HepG2 (cell line): ENCODE data around the gene SEMA4B. TPM values are rescaled to one million over a fixed set of nuclear protein-coding genes. Genes with fewer than 3 reads are reported as not detected.
"Not testable (repeated sequence)": the region's sequence is repeated elsewhere in the genome, so short reads cannot be mapped to it uniquely, and the experiment has no call there.

ENCODE experiments used
- ATAC-seq: fragments of 200-7000 bp; cut with Tn5 transposase; 3 replicates; pipeline ENCODE4 v1.9.1; 2020; ENCODE audit warnings: mild to moderate bottlenecking, moderate library complexity
- BruUV-seq: library from RNA; stranded (reverse); fragments of 400-500 nt; replicated peaks from 2 replicates; lab custom pipeline; 2021; lab: Mats Ljungman, UMichigan
- CTCF ChIA-PET: fragments of 300-600 bp; formaldehyde crosslinking; extraction: SDS; loops from one replicate; lab custom pipeline; 2021; ENCODE audit warnings: low total read pairs, inconsistent platforms, low intra/inter-chr PET ratio; lab: Yijun Ruan, JAX
- POLR2A ChIA-PET: fragments of 350-600 bp; sonication (Branson Sonifier 250); formaldehyde crosslinking; loops from one replicate; lab custom pipeline; 2020; ENCODE audit warnings: antibody characterized with exemption, inconsistent platforms; lab: Yijun Ruan, JAX
- DNase-seq: peaks from one replicate; pipeline ENCODE4 v3.0.0-alpha.2; 2015; ENCODE audit warnings: low spot score
- FAIRE-seq: peaks from 3 replicates; lab custom pipeline; 2011; peaks lifted over from hg19 to GRCh38; lab: Jason Lieb, UNC
- H2AFZ ChIP-seq: one replicate; pipeline ENCODE4 v1.6.1; 2011; ENCODE audit warnings: low read length, inconsistent platforms
- H3K27ac ChIP-seq: fragments of 300-600 bp; 3 replicates; pipeline ENCODE4 v1.8.0; 2011; ENCODE audit warnings: mixed run types, mild to moderate bottlenecking, mixed read lengths, low read length, inconsistent platforms; ENCODE audit not compliant: insufficient read depth; ENCODE audit errors: extremely low read length
- H3K27me3 ChIP-seq, 2 experiments: fragments of 200-600 bp in 1 of 2; 2 replicates in 1 of 2; 3 replicates in 1 of 2; pipeline versions ENCODE4 v1.6.0 to v1.8.0; 2011; ENCODE audit warnings: low read length in 2 of 2, mild to moderate bottlenecking in 2 of 2, moderate library complexity in 2 of 2, inconsistent platforms in 1 of 2; ENCODE audit not compliant: insufficient read depth in 2 of 2, control insufficient read depth in 1 of 2
- H3K36me3 ChIP-seq, 2 experiments: fragments of 200-600 bp in 1 of 2; replicated peaks in 1 of 2; 2 replicates in 1 of 2; 3 replicates in 1 of 2; pipeline versions ENCODE4 v1.5.1 to v1.8.0; 2011; ENCODE audit warnings: low read length in 2 of 2, inconsistent platforms in 1 of 2; ENCODE audit not compliant: insufficient read depth in 2 of 2, control insufficient read depth in 1 of 2
- H3K4me1 ChIP-seq: 2 replicates; pipeline ENCODE4 v1.5.1; 2012; ENCODE audit warnings: low read length, inconsistent platforms; ENCODE audit not compliant: insufficient read depth
- H3K4me2 ChIP-seq: 2 replicates; pipeline ENCODE4 v1.6.0; 2011; ENCODE audit warnings: low read depth, low read length, inconsistent platforms
- H3K4me3 ChIP-seq, 3 experiments: fragments of 200-600 bp in 1 of 3; sonication (generic), shearing (Covaris generic) in 1 of 3; replicated peaks in 1 of 3; 2 replicates each; pipeline ENCODE4 v1.5.1; 2011 to 2016; ENCODE audit warnings: low read length in 3 of 3, inconsistent platforms in 2 of 3, low read depth in 2 of 3, mild to moderate bottlenecking in 2 of 3, control low read depth in 1 of 3, mixed read lengths in 1 of 3; ENCODE audit not compliant: insufficient read depth in 1 of 3
- H3K79me2 ChIP-seq: one replicate; pipeline ENCODE4 v1.6.1; 2011; ENCODE audit warnings: low read length, inconsistent platforms; ENCODE audit not compliant: insufficient read depth
- H3K9ac ChIP-seq: 2 replicates; pipeline ENCODE4 v1.6.0; 2011; ENCODE audit warnings: mild to moderate bottlenecking, low read depth, low read length, inconsistent platforms; ENCODE audit not compliant: insufficient read depth
- H3K9me3 ChIP-seq: 2 replicates; pipeline ENCODE4 v1.5.1; 2012; ENCODE audit warnings: mild to moderate bottlenecking, low read length
- H4K20me1 ChIP-seq: 2 replicates; pipeline ENCODE4 v1.6.0; 2011; ENCODE audit warnings: inconsistent platforms, mild to moderate bottlenecking, low read length, moderate library complexity; ENCODE audit not compliant: insufficient read depth
- HMG20B ChIP-seq: conservative IDR thresholded peaks from 2 replicates; pipeline ENCODE4 v1.6.1; 2016; ENCODE audit warnings: missing genetic modification reagents, missing compliant biosample characterization
- KLF9 ChIP-seq: IDR thresholded peaks from 2 replicates; pipeline ENCODE4 v1.6.1; 2016; ENCODE audit warnings: low read depth
- NR2C2 ChIP-seq: sonication (generic); formaldehyde crosslinking; IDR thresholded peaks from 2 replicates; pipeline ENCODE4 v1.4.0; 2020; ENCODE audit warnings: missing genetic modification reagents, mild to moderate bottlenecking, moderate library complexity, borderline replicate concordance
- TFDP2 ChIP-seq: sonication (generic); formaldehyde crosslinking; IDR thresholded peaks from 2 replicates; pipeline ENCODE4 v1.4.0; 2020; ENCODE audit warnings: missing genetic modification reagents
- ZNF501 ChIP-seq: sonication (generic); formaldehyde crosslinking; IDR thresholded peaks from 2 replicates; pipeline ENCODE4 v1.5.1; 2020; ENCODE audit warnings: mild to moderate bottlenecking, moderate library complexity, missing genetic modification reagents
- ZNF749 ChIP-seq: sonication (generic); formaldehyde crosslinking; IDR thresholded peaks from 2 replicates; pipeline ENCODE4 v1.8.0; 2022; ENCODE audit warnings: mild to moderate bottlenecking, missing genetic modification reagents, moderate library complexity, borderline replicate concordance
- WGBS: methylation state at CpG from one replicate; pipeline ENCODE4 v1.1.6; 2017; ENCODE audit warnings: low lambda C conversion rate; 5-methylcytosine and 5-hydroxymethylcytosine counted together
- in situ Hi-C: cut with HindIII; loops from 2 replicates; pipeline ENCODE4 v1.10.0; 2017; ENCODE audit warnings: low pct_unique_long_range_greater_than_20kb; ENCODE audit not compliant: extremely low pct_ligation_motif_present
- intact Hi-C: fragments of 100-400 bp; cut with micrococcal nuclease; formaldehyde crosslinking; loops from one replicate; pipeline ENCODE4 v1.10.0; 2022; ENCODE audit not compliant: unreplicated experiment
- polyA plus RNA-seq, 8 experiments: library from polyadenylated mRNA; depleted of rRNA in 3 of 8; stranded (reverse) in 7 of 8; unstranded in 1 of 8; fragments of >200 nt; fragmentation: Illumina TruSeq in 4 of 8; extraction: Trizol in 4 of 8; gene quantifications; 2 replicates each; pipeline versions ENCODE4 v1.2.1 to v1.2.3, GENCODE V29; 2011 to 2016; ENCODE audit warnings: low read depth in 4 of 8, missing spikeins in 1 of 8, mixed read lengths in 1 of 8; ENCODE audit not compliant: insufficient read depth in 1 of 8
- total RNA-seq, 5 experiments: library from RNA; depleted of rRNA; stranded (reverse); fragments of >200 nt; fragmentation: Illumina TruSeq; extraction: Trizol; gene quantifications; 2 replicates each; pipeline ENCODE4 v1.2.3, GENCODE V29; 2016; ENCODE audit warnings: low read depth in 1 of 5
- TF ChIP-seq, protein P1 (sequence below): sonication (generic); formaldehyde crosslinking; IDR thresholded peaks from 2 replicates; pipeline ENCODE4 v1.5.1; 2020; ENCODE audit warnings: mild to moderate bottlenecking, missing genetic modification reagents, moderate library complexity

SEMA4B gene
- total and polyA plus RNA-seq, 2 of the 13 experiments (the other 11 are each of a cell fraction or from before 2014, with no cell fraction given) = 2.1 to 17.0 TPM

- no peak for TF ChIP-seq TFDP2 (CRISPR knock-in tag)
These were observed 13.8 kb upstream of the SEMA4B start (continued) for GRCh38 chr15:90187257-90187868.

DNA sequence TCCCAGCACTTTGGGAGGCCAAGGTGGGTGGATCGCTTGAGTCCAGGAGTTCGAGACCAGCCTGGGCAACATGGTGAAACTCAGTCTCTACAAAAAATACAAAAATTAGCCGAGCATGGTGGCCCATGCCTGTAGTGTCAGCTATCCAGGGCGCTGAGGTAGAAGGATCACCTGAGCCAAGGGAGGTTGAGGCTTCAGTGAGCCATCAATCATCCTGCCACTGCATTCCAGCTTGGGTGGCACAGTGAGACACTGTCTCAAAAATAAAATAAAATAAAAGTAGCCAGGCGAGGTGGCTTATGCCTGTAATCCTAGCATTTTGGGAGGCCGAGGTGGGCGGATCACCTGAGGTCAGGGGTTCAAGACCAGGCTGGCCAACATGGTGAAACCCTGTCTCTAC lies 13.1 kb upstream of the SEMA4B start:
- POLR2A ChIA-PET, FAIRE-seq, H3K9me3 ChIP-seq, H3K4me3 ChIP-seq, DNase-seq, H3K9ac ChIP-seq, H3K4me2 ChIP-seq, H4K20me1 ChIP-seq, H3K36me3 ChIP-seq, CTCF ChIA-PET, H2AFZ ChIP-seq, in situ Hi-C loops, H3K27me3 ChIP-seq, H3K79me2 ChIP-seq, intact Hi-C loops, H3K27ac ChIP-seq, ATAC-seq, BruUV-seq: not testable (repeated sequence)
- peaks cover 64% of the 10 kb centered on the region for H3K4me1 ChIP-seq
- 95% methylated on average over 7 of the region's 7 CpGs for WGBS

DNA sequence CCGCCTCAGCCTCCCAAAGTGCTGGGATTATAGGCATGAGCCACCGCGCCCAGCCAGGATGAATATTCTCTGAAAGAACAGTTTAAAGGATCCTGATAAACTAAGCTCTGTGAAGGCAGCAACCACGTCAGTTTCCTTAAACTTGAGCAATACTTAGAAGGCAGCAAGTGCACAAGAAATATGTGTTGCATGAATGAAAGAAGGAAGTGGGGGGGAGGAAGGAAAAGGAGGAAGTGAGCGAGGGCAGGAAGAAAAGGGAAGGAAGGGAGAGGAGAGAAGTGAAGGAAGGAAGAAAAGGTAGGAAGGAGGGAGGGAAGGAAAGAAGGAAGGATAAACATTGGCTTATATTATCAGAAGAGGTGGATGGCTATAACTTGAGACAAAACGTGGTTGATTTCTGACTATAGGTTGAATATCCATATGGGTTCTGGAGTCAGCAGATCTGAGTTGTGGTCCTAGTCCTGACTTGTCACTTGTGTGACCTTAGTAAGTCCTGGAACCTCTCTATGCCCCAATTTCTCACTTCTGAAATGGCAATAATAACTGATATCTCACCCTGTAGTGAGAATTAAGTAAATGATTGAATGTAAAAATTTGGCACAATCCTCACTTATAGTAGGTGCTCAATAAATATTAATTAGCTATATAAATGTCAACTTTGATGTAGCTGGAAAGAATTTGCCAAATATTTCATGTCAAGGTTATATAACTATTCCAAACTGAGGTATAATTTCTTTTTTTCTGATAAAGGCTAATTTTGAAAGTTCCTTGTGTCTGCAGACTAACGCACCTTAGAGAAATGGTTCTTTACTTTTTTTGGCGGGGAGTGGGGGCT lies 12.0 kb upstream of the SEMA4B start:
- no peak for DNase-seq

More for the DNA sequence above, 12.0 kb upstream of the SEMA4B start:
- ChIA-PET POLR2A (no interaction called here), CTCF (no interaction called here)
- no peak for ATAC-seq
- Histone ChIP-seq H3K79me2 (no peaks in the 10 kb centered on the region), H3K4me3 (no peak overlapping the region), H3K36me3 (no peaks in the 10 kb centered on the region), H4K20me1 (no peaks in the 10 kb centered on the region), H3K4me1 (peaks cover 60% of the 10 kb centered on the region), H3K9ac (no peak overlapping the region), H3K9me3 (no peaks in the 10 kb centered on the region), H2AFZ (no peak overlapping the region), H3K27me3 (no peaks in the 10 kb centered on the region), H3K4me2 (no peak overlapping the region), H3K27ac (no peak overlapping the region)
- TF ChIP-seq NR2C2 (CRISPR knock-in tag) (no peak), ZNF501 (no peak), ZNF749 (CRISPR knock-in tag) (no peak), KLF9 (CRISPR knock-in tag) (no peak), HMG20B (CRISPR knock-in tag) (no peak)
- TF ChIP-seq, protein P1, sequence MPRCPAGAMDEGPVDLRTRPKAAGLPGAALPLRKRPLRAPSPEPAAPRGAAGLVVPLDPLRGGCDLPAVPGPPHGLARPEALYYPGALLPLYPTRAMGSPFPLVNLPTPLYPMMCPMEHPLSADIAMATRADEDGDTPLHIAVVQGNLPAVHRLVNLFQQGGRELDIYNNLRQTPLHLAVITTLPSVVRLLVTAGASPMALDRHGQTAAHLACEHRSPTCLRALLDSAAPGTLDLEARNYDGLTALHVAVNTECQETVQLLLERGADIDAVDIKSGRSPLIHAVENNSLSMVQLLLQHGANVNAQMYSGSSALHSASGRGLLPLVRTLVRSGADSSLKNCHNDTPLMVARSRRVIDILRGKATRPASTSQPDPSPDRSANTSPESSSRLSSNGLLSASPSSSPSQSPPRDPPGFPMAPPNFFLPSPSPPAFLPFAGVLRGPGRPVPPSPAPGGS = no peak
- 95% methylated on average over 8 of the region's 8 CpGs for WGBS
- in situ Hi-C loops (no loop called here), intact Hi-C loops (no loop called here)
- no peak for FAIRE-seq
- BruUV-seq = no TSS peak
